GM12878 (cell line): ENCODE measurements around the gene CCDC32. TPM values are rescaled to one million over a fixed set of nuclear protein-coding genes. Genes with fewer than 3 reads are reported as not detected.

Experiments used
- ATAC-seq: fragments of 200-7000 bp; cut with Tn5 transposase; 3 replicates; pipeline ENCODE4 v1.9.1; 2020; ENCODE audit warnings: mild to moderate bottlenecking, moderate library complexity
- BruUV-seq: library from RNA; stranded (reverse); fragments of 400-500 nt; replicated peaks from 2 replicates; lab custom pipeline; 2021; lab: Mats Ljungman, UMichigan
- CTCF ChIA-PET: fragments of 300-600 bp; sonication (Branson Sonifier 250); formaldehyde crosslinking; extraction: SDS; loops from one replicate; lab custom pipeline; 2021; ENCODE audit warnings: inconsistent platforms; lab: Yijun Ruan, JAX
- POLR2A ChIA-PET: fragments of 350-600 bp; formaldehyde crosslinking; extraction: SDS; loops from one replicate; lab custom pipeline; 2021; ENCODE audit warnings: inconsistent platforms; lab: Charles Lee
- RAD21 ChIA-PET: fragments of 300-600 bp; sonication (Branson Sonifier 250); formaldehyde crosslinking; loops from one replicate; lab custom pipeline; 2023; ENCODE audit warnings: antibody characterized with exemption; ENCODE audit not compliant: unreplicated experiment; lab: Charles Lee
- SMC1A ChIA-PET: fragments of 300-600 bp; sonication (Branson Sonifier 250); formaldehyde crosslinking; loops from one replicate; lab custom pipeline; 2023; ENCODE audit not compliant: unreplicated experiment, uncharacterized antibody; lab: Charles Lee
- DNase-seq: peaks from one replicate; pipeline ENCODE4 v3.0.0-alpha.2; 2011; ENCODE audit warnings: low read depth, low spot score
- FAIRE-seq: peaks from 3 replicates; lab custom pipeline; 2011; peaks lifted over from hg19 to GRCh38; lab: Jason Lieb, UNC
- H2AFZ ChIP-seq: 2 replicates; pipeline ENCODE4 v1.6.0; 2011; ENCODE audit warnings: low read depth, low read length, control low read depth; ENCODE audit not compliant: control insufficient read depth
- H3K27ac ChIP-seq: 2 replicates; pipeline ENCODE4 v1.5.1; 2011; ENCODE audit warnings: control low read depth; ENCODE audit not compliant: control insufficient read depth, insufficient read depth
- H3K27me3 ChIP-seq, 2 experiments: replicated peaks in 1 of 2; 2 replicates each; pipeline versions ENCODE4 v1.6.0 to v1.6.1; 2011; ENCODE audit warnings: low read length in 1 of 2; ENCODE audit not compliant: control insufficient read depth in 2 of 2, insufficient read depth in 2 of 2
- H3K36me3 ChIP-seq, 2 experiments: 2 replicates each; pipeline ENCODE4 v1.5.1; 2011; ENCODE audit warnings: low read length in 1 of 2; ENCODE audit not compliant: control insufficient read depth in 2 of 2, insufficient read depth in 2 of 2
- H3K4me1 ChIP-seq: 2 replicates; pipeline ENCODE4 v1.6.1; 2011; ENCODE audit warnings: mild to moderate bottlenecking, low read length, moderate library complexity, mixed read lengths; ENCODE audit not compliant: control insufficient read depth, insufficient read depth
- H3K4me2 ChIP-seq: 2 replicates; pipeline ENCODE4 v1.6.0; 2011; ENCODE audit warnings: control low read depth; ENCODE audit not compliant: control insufficient read depth, insufficient read depth
- H3K4me3 ChIP-seq: fragments of 200-600 bp; sonication (generic); 2 replicates; pipeline ENCODE4 v1.5.1; 2016
- H3K79me2 ChIP-seq: 2 replicates; pipeline ENCODE4 v1.6.0; 2011; ENCODE audit warnings: low read length; ENCODE audit not compliant: control insufficient read depth, insufficient read depth
- H3K9ac ChIP-seq: 2 replicates; pipeline ENCODE4 v1.8.0; 2011; ENCODE audit warnings: low read length, control low read depth, mixed read lengths; ENCODE audit not compliant: control insufficient read depth, insufficient read depth
- H3K9me3 ChIP-seq: replicated peaks from 3 replicates; pipeline ENCODE4 v1.5.1; 2011; ENCODE audit warnings: mild to moderate bottlenecking, low read length; ENCODE audit not compliant: control insufficient read depth, insufficient read depth
- H4K20me1 ChIP-seq: 2 replicates; pipeline ENCODE4 v1.6.0; 2011; ENCODE audit not compliant: control insufficient read depth, insufficient read depth
- ATF7 ChIP-seq: fragments of 450-650 bp; IDR thresholded peaks from 2 replicates; pipeline ENCODE4 v1.6.1; 2016; ENCODE audit warnings: low read depth, mild to moderate bottlenecking
- BCL11A ChIP-seq: IDR thresholded peaks from 2 replicates; pipeline ENCODE4 v1.6.1; 2011; ENCODE audit warnings: low read depth, low read length
- BRCA1 ChIP-seq: IDR thresholded peaks from 2 replicates; pipeline ENCODE4 v1.6.1; 2011; ENCODE audit warnings: low read depth, low read length, improper control_type of control experiment
- CHD2 ChIP-seq: IDR thresholded peaks from 2 replicates; pipeline ENCODE4 v1.6.1; 2011; ENCODE audit warnings: low read depth, low read length, improper control_type of control experiment, borderline replicate concordance
- CTCF ChIP-seq, 3 experiments: IDR thresholded peaks in 2 of 3; conservative IDR thresholded peaks in 1 of 3; 2 replicates each; pipeline ENCODE4 v1.5.1; 2011; ENCODE audit warnings: low read depth in 3 of 3, low read length in 3 of 3, mild to moderate bottlenecking in 3 of 3, control low read depth in 2 of 3, moderate library complexity in 2 of 3, inconsistent platforms in 1 of 3, mixed read lengths in 1 of 3; ENCODE audit not compliant: control insufficient read depth in 2 of 3, insufficient read depth in 1 of 3; ENCODE audit errors: extremely low read depth in 1 of 3
- E2F4 ChIP-seq: IDR thresholded peaks from 2 replicates; pipeline ENCODE4 v1.6.1; 2012; ENCODE audit warnings: low read depth, low read length, improper control_type of control experiment
- FOXM1 ChIP-seq: IDR thresholded peaks from 2 replicates; pipeline ENCODE4 v1.6.1; 2012; ENCODE audit warnings: low read depth, mild to moderate bottlenecking, inconsistent platforms, low read length, moderate library complexity
- MEF2B ChIP-seq: fragments of 450-650 bp; IDR thresholded peaks from 2 replicates; pipeline ENCODE4 v1.6.1; 2018; ENCODE audit warnings: mild to moderate bottlenecking, moderate library complexity; ENCODE audit not compliant: partially characterized antibody, poor library complexity, severe bottlenecking
- RFX5 ChIP-seq: IDR thresholded peaks from 2 replicates; pipeline ENCODE4 v1.6.1; 2011; ENCODE audit warnings: low read depth, low read length, improper control_type of control experiment
- WGBS: methylation state at CpG from one replicate; pipeline ENCODE4 v1.1.6; 2016; ENCODE audit warnings: low lambda C conversion rate; ENCODE audit not compliant: insufficient replicate concordance, insufficient coverage; ENCODE audit errors: missing lambda C conversion rate; 5-methylcytosine and 5-hydroxymethylcytosine counted together
- in situ Hi-C: fragments of 300-500 bp; cut with MboI; formaldehyde crosslinking; loops from 9 replicates; pipeline ENCODE4 v1.14.3; 2018; ENCODE audit warnings: mixed read lengths
- intact Hi-C: fragments of 100-400 bp; cut with micrococcal nuclease; formaldehyde crosslinking; loops from one replicate; pipeline ENCODE4 v1.14.2; 2022; ENCODE audit not compliant: unreplicated experiment
- polyA plus RNA-seq, 11 experiments: library from polyadenylated mRNA; depleted of rRNA in 4 of 11; unstranded in 6 of 11; stranded (reverse) in 5 of 11; fragments of >200 nt; fragmentation: Nextera tagmentation in 4 of 11; fragmentation: Illumina TruSeq in 1 of 11; extraction: Ambion mirVana in 4 of 11; extraction: Trizol in 1 of 11; gene quantifications; 1 replicate in 1 of 11; 2 replicates in 10 of 11; pipeline versions ENCODE4 v1.2.1 to v1.2.3, GENCODE V29; 2011 to 2016; ENCODE audit warnings: inconsistent platforms in 2 of 11, missing spikeins in 2 of 11, low read depth in 1 of 11
- total RNA-seq, 4 experiments: library from RNA; depleted of rRNA in 3 of 4; stranded (reverse); fragments of >200 nt in 3 of 4; fragmentation: Illumina TruSeq in 1 of 4; extraction: Trizol in 1 of 4; gene quantifications; 2 replicates each; pipeline versions ENCODE4 v1.2.1 to v1.2.3, GENCODE V29; 2013 to 2021
- TF ChIP-seq, protein P1 (sequence below): IDR thresholded peaks from 2 replicates; pipeline ENCODE4 v1.6.1; 2012; ENCODE audit warnings: mild to moderate bottlenecking, low read depth, low read length

The CCDC32 gene
- total and polyA plus RNA-seq, 10 of the 15 experiments (the other 5 are each of a cell fraction or from before 2014, with no cell fraction given), result 30.2 to 74.3 (median 46.5) TPM

GRCh38 chr15:40595219-40595618 lies 30.4 kb upstream of the CCDC32 start (continued):
- TF ChIP-seq E2F4, result no peak

DNA sequence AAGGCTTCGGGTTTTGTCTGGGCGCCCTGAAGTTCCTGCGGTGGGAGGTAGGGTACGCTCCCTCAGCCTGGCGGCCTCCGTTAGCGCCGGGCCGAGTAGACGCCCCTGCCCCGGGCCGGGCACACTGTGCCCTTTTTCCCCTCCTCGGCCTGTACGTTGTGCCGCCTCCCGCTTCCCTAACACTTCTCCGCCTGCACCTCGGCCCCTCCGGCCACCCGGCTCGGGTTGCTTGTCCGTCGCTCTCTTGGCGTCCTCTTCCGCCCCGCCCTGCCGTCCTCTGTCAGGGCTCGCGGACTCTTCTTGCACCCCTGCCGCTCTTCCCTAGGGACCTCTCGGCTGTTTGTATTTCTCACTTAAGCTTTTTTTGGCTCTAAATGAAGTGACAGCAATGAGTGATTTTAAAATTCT lies 29.6 kb upstream of the CCDC32 start:
- no peak for FAIRE-seq
- no peaks in the 10 kb centered on the region for H4K20me1 ChIP-seq
- in situ Hi-C loops, result no loop called here
- H3K27ac ChIP-seq, result peak overlapping the region; percentile 98
- peaks cover 47% of the 10 kb centered on the region for H3K79me2 ChIP-seq
- ChIA-PET RAD21 (interaction anchor here (0.9 to 3.1 kb wide), 7 partner anchors 26 to 171 kb away, joined by 3 to 8 read pairs (median 4); partner anchors contain the start of genes CCDC32 and RPUSD2), CTCF (interaction anchor here (1.0 to 1.3 kb wide), 2 partner anchors 36 to 51 kb away, joined by 3 to 5 read pairs; no protein-coding TSS in a partner anchor), SMC1A (interaction anchor here (0.8 to 1.6 kb wide), 10 partner anchors 9 to 284 kb away, joined by 3 to 9 read pairs (median 3); partner anchors contain the start of genes BAHD1 and RPUSD2), POLR2A (interaction anchor here (0.8 to 1.5 kb wide), 4 partner anchors 25 to 99 kb away, joined by 3 to 8 read pairs (median 6); partner anchors contain the start of gene RPUSD2)
- peak overlapping the region; percentile 58 for H3K4me2 ChIP-seq
- peak overlapping the region; percentile 99 for H2AFZ ChIP-seq
- no peaks in the 10 kb centered on the region for H3K36me3 ChIP-seq
- H3K9me3 ChIP-seq, result no peaks in the 10 kb centered on the region
- ATAC-seq, result peak; percentile 78
- intact Hi-C loops, result loop anchor here (2.0 to 10.0 kb wide), 6 partner anchors 37 to 280 kb away; partner anchors contain the start of genes BAHD1, RAD51, RHOV and RMDN3
- peak; percentile 40 for DNase-seq
- no peaks in the 10 kb centered on the region for H3K27me3 ChIP-seq
- H3K4me3 ChIP-seq, result peak overlapping the region; percentile 90
- whole genome bisulfite sequencing, result under 1% methylated on average over 29 of the region's 31 CpGs
- H3K4me1 ChIP-seq, result peaks cover 8% of the 10 kb centered on the region; the same call in 1 of the 2 replicates
- BruUV-seq, result no TSS peak
- H3K9ac ChIP-seq, result peak overlapping the region; percentile 93
- TF ChIP-seq ATF7 (no peak), CTCF (IDR thresholded peaks at IDR 0.05 in 2 of 3, conservative IDR thresholded peaks at IDR 0.05 in 1 of 3; ENCODE audit: control insufficient read depth in 2 of 3, extremely low read depth in 1 of 3, insufficient read depth in 1 of 3, low read depth in 3 of 3, low read length in 3 of 3) (peak in 2 of 3 experiments; percentile 12 to 39; a peak in 1 of 6 replicates), FOXM1 (no peak; the same call in 1 of the 2 replicates), BRCA1 (0 out of 2 replicates have a peak, but pooled peaks have one; percentile 18), E2F4 (no peak), RFX5 (0 out of 2 replicates have a peak, but pooled peaks have one; percentile 22), CHD2 (peak; percentile 47; the same call in 1 of the 2 replicates), BCL11A (no peak), MEF2B (peak; percentile 95)
- TF ChIP-seq, protein P1, sequence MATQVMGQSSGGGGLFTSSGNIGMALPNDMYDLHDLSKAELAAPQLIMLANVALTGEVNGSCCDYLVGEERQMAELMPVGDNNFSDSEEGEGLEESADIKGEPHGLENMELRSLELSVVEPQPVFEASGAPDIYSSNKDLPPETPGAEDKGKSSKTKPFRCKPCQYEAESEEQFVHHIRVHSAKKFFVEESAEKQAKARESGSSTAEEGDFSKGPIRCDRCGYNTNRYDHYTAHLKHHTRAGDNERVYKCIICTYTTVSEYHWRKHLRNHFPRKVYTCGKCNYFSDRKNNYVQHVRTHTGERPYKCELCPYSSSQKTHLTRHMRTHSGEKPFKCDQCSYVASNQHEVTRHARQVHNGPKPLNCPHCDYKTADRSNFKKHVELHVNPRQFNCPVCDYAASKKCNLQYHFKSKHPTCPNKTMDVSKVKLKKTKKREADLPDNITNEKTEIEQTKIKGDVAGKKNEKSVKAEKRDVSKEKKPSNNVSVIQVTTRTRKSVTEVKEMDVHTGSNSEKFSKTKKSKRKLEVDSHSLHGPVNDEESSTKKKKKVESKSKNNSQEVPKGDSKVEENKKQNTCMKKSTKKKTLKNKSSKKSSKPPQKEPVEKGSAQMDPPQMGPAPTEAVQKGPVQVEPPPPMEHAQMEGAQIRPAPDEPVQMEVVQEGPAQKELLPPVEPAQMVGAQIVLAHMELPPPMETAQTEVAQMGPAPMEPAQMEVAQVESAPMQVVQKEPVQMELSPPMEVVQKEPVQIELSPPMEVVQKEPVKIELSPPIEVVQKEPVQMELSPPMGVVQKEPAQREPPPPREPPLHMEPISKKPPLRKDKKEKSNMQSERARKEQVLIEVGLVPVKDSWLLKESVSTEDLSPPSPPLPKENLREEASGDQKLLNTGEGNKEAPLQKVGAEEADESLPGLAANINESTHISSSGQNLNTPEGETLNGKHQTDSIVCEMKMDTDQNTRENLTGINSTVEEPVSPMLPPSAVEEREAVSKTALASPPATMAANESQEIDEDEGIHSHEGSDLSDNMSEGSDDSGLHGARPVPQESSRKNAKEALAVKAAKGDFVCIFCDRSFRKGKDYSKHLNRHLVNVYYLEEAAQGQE, result no peak
